ELR (cell line): ENCODE data around the gene PDIA5.
"Not testable (repeated sequence)": the region's sequence is repeated elsewhere in the genome, so short reads cannot be mapped to it uniquely, and the experiment has no call there.

Experiments
- DNase-seq: peaks from one replicate; pipeline ENCODE4 v3.0.0-alpha.2; 2015; ENCODE audit warnings: low read depth

The PDIA5 gene

GRCh38 chr3:123093696-123094095 is 26.9 kb downstream of the PDIA5 start:
- DNase-seq = no peak

- no peak for DNase-seq
Observed at GRCh38 chr3:123094516-123095313, 27.9 kb downstream of the PDIA5 start.

- no peak for DNase-seq
Observed at GRCh38 chr3:123096126-123096525, 29.3 kb downstream of the PDIA5 start.

- no peak for DNase-seq
Observed at GRCh38 chr3:123096731-123097130, 29.9 kb downstream of the PDIA5 start.

GRCh38 chr3:123098426-123099330 is 31.9 kb downstream of the PDIA5 start:
- no peak for DNase-seq

- no peak for DNase-seq
Observed at GRCh38 chr3:123099331-123100192, 32.7 kb downstream of the PDIA5 start.

- no peak for DNase-seq
Observed at GRCh38 chr3:123100193-123100776, 33.5 kb downstream of the PDIA5 start.

- DNase-seq = no peak
Observed at GRCh38 chr3:123102249-123102648, 35.4 kb downstream of the PDIA5 start.

- DNase-seq = no peak
Observed at GRCh38 chr3:123102826-123103225, 36.0 kb downstream of the PDIA5 start.

- DNase-seq = peak; percentile 91
Observed at GRCh38 chr3:123104550-123104949, 37.7 kb downstream of the PDIA5 start.

GRCh38 chr3:123105201-123106189 is 38.7 kb downstream of the PDIA5 start:
- DNase-seq = no peak

- DNase-seq = no peak
Observed at GRCh38 chr3:123110282-123110975, 43.6 kb downstream of the PDIA5 start.

GRCh38 chr3:123110976-123111615 is 44.3 kb downstream of the PDIA5 start:
- no peak for DNase-seq

GRCh38 chr3:123111640-123112039 is 44.8 kb downstream of the PDIA5 start:
- no peak for DNase-seq

GRCh38 chr3:123112232-123112631 is 45.4 kb downstream of the PDIA5 start:
- no peak for DNase-seq

- DNase-seq = not testable (repeated sequence)
Observed at GRCh38 chr3:123112656-123113055, 45.8 kb downstream of the PDIA5 start.

GRCh38 chr3:123113889-123114450 is 47.1 kb downstream of the PDIA5 start:
- DNase-seq = no peak

- no peak for DNase-seq
Observed at GRCh38 chr3:123116116-123116515, 49.3 kb downstream of the PDIA5 start.

GRCh38 chr3:123119388-123119787 is 52.6 kb downstream of the PDIA5 start:
- no peak for DNase-seq
